Large intestine (tissue), 3 donors: Measurements from ENCODE around the gene VWA3A. TPM values are rescaled to one million over a fixed set of nuclear protein-coding genes. Genes with fewer than 3 reads are reported as not detected.
A peak's percentile ranks its signal among the peaks of the same experiment; 100 is the strongest.

ENCODE experiments used
- DNase-seq, 2 donors: peaks; one replicate each; pipeline versions ENCODE4 v3.0.0 to v3.0.0-alpha.2; 2013
- H3K27ac ChIP-seq: one replicate; pipeline ENCODE4 v1.5.1; 2013; ENCODE audit warnings: low read length
- H3K27me3 ChIP-seq: 2 replicates; pipeline ENCODE4 v1.6.1; 2013; ENCODE audit warnings: low read length; ENCODE audit not compliant: control insufficient read depth, insufficient read depth
- H3K36me3 ChIP-seq: 2 replicates; pipeline ENCODE4 v1.6.1; 2013; ENCODE audit warnings: low read length; ENCODE audit not compliant: control insufficient read depth, insufficient read depth
- H3K4me1 ChIP-seq: one replicate; pipeline ENCODE4 v1.6.1; 2013; ENCODE audit warnings: low read length; ENCODE audit not compliant: control insufficient read depth, insufficient read depth
- H3K4me3 ChIP-seq: one replicate; pipeline ENCODE4 v1.5.1; 2013; ENCODE audit warnings: low read length
- H3K9me3 ChIP-seq: one replicate; pipeline ENCODE4 v1.6.1; 2013; ENCODE audit warnings: mild to moderate bottlenecking, low read depth, low read length, moderate library complexity; ENCODE audit not compliant: control insufficient read depth
- WGBS: methylation state at CpG from one replicate; pipeline ENCODE4 v1.1.5; 2013; ENCODE audit warnings: low lambda C conversion rate; ENCODE audit not compliant: insufficient coverage; 5-methylcytosine and 5-hydroxymethylcytosine counted together
- polyA plus RNA-seq: library from polyadenylated mRNA; unstranded; fragments of 120-200 nt; gene quantifications from one replicate; pipeline ENCODE4 v1.2.1, GENCODE V29; 2013

Gene VWA3A
- polyA plus RNA-seq, 1 donor = 0.15 TPM

- Histone ChIP-seq H3K9me3 (no peaks in the 10 kb centered on the region), H3K4me3 (no peak overlapping the region), H3K27me3 (no peaks in the 10 kb centered on the region), H3K27ac (no peak overlapping the region), H3K36me3 (no peaks in the 10 kb centered on the region), H3K4me1 (peaks cover 4% of the 10 kb centered on the region)
- DNase-seq = no peak
- no CpG with 5 or more reads among the region's 11 CpGs for WGBS
Observed at GRCh38 chr16:22183901-22184614, 91.7 kb downstream of the VWA3A start.

GRCh38 chr16:22184615-22184968 is 92.3 kb downstream of the VWA3A start:
- H3K4me3 ChIP-seq = no peak overlapping the region
- peaks cover 10% of the 10 kb centered on the region for H3K4me1 ChIP-seq
- H3K9me3 ChIP-seq = no peaks in the 10 kb centered on the region
- no peaks in the 10 kb centered on the region for H3K27me3 ChIP-seq
- H3K36me3 ChIP-seq = no peaks in the 10 kb centered on the region
- WGBS = no CpG with 5 or more reads among the region's 6 CpGs
- H3K27ac ChIP-seq = no peak overlapping the region
- DNase-seq = no peak

- H3K4me1 ChIP-seq = peaks cover 12% of the 10 kb centered on the region
- no peak overlapping the region for H3K27ac ChIP-seq
- no peaks in the 10 kb centered on the region for H3K27me3 ChIP-seq
- no peak for DNase-seq
- no peaks in the 10 kb centered on the region for H3K9me3 ChIP-seq
- H3K4me3 ChIP-seq = no peak overlapping the region
- no CpG with 5 or more reads among the region's 3 CpGs for WGBS
- no peaks in the 10 kb centered on the region for H3K36me3 ChIP-seq
Observed at GRCh38 chr16:22186517-22186916, 94.2 kb downstream of the VWA3A start.

GRCh38 chr16:22188267-22188594 is 95.9 kb downstream of the VWA3A start:
- H3K9me3 ChIP-seq = no peaks in the 10 kb centered on the region
- H3K27ac ChIP-seq = peak overlapping the region; percentile 14
- H3K4me1 ChIP-seq = peaks cover 20% of the 10 kb centered on the region
- H3K36me3 ChIP-seq = no peaks in the 10 kb centered on the region
- no peaks in the 10 kb centered on the region for H3K27me3 ChIP-seq
- 100% methylated on average over 1 of the region's 2 CpGs for WGBS
- no peak overlapping the region for H3K4me3 ChIP-seq
- DNase-seq = no peak

- Histone ChIP-seq H3K4me3 (no peak overlapping the region), H3K27ac (peak overlapping the region; percentile 99), H3K4me1 (peaks cover 20% of the 10 kb centered on the region), H3K9me3 (no peaks in the 10 kb centered on the region), H3K27me3 (no peaks in the 10 kb centered on the region), H3K36me3 (no peaks in the 10 kb centered on the region)
- DNase-seq = peak; percentile 77 to 84
- no CpG with 5 or more reads among the region's 8 CpGs for WGBS
Observed at GRCh38 chr16:22188595-22189442, 96.5 kb downstream of the VWA3A start.

- Histone ChIP-seq H3K27me3 (no peaks in the 10 kb centered on the region), H3K27ac (peak overlapping the region; percentile 99), H3K9me3 (no peaks in the 10 kb centered on the region), H3K4me1 (peaks cover 20% of the 10 kb centered on the region), H3K4me3 (peak overlapping the region; percentile 62), H3K36me3 (no peaks in the 10 kb centered on the region)
- DNase-seq = peak in 1 of 2 donors; percentile 35
- no CpG with 5 or more reads among the region's 18 CpGs for WGBS
Observed at GRCh38 chr16:22189473-22190080, 97.2 kb downstream of the VWA3A start.

- peak; percentile 89 to 99 for DNase-seq
Observed at GRCh38 chr16:22190081-22190775, 97.9 kb downstream of the VWA3A start.

GRCh38 chr16:22190776-22191531 is 98.6 kb downstream of the VWA3A start:
- Histone ChIP-seq H3K36me3 (no peaks in the 10 kb centered on the region), H3K4me1 (peaks cover 20% of the 10 kb centered on the region), H3K4me3 (peak overlapping the region; percentile 71), H3K27me3 (no peaks in the 10 kb centered on the region), H3K9me3 (no peaks in the 10 kb centered on the region), H3K27ac (peak overlapping the region; percentile 99)
- peak; percentile 99 for DNase-seq
- no CpG with 5 or more reads among the region's 43 CpGs for WGBS

More at GRCh38 chr16:22190081-22190775, 97.9 kb downstream of the VWA3A start:
- Histone ChIP-seq H3K9me3 (no peaks in the 10 kb centered on the region), H3K27ac (peak overlapping the region; percentile 99), H3K27me3 (no peaks in the 10 kb centered on the region), H3K4me3 (peak overlapping the region; percentile 62), H3K36me3 (no peaks in the 10 kb centered on the region), H3K4me1 (peaks cover 20% of the 10 kb centered on the region)
- no CpG with 5 or more reads among the region's 72 CpGs for WGBS

GRCh38 chr16:22191532-22192260 is 99.4 kb downstream of the VWA3A start:
- no peaks in the 10 kb centered on the region for H3K36me3 ChIP-seq
- WGBS = 0% methylated on average over 4 of the region's 9 CpGs
- peak; percentile 46 to 67 for DNase-seq
- peaks cover 20% of the 10 kb centered on the region for H3K4me1 ChIP-seq
- no peaks in the 10 kb centered on the region for H3K27me3 ChIP-seq
- peak overlapping the region; percentile 99 for H3K27ac ChIP-seq
- peak overlapping the region; percentile 71 for H3K4me3 ChIP-seq
- no peaks in the 10 kb centered on the region for H3K9me3 ChIP-seq
